Measurements from ENCODE around the gene KIAA0825.

DNA sequence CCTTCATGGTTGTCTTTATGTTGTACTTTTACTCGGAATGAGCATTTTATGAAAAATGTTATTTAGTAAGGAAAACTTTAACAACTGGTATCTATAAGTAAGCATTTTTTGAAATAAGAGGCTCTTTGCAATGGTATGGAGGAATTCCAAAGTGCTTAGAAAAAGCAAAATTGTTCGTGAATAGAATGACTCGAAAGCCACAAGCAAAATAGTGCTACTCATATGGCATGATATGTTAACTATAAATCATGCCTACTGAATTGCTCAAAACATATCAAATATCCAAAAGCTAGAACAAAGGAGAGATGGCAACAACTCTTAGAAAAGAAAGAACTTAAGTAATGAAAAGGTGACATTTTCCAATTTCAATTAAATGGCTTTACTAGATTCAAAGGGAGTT is 216.3 kb downstream of the KIAA0825 start:
- TF ChIP-seq, protein P1, sequence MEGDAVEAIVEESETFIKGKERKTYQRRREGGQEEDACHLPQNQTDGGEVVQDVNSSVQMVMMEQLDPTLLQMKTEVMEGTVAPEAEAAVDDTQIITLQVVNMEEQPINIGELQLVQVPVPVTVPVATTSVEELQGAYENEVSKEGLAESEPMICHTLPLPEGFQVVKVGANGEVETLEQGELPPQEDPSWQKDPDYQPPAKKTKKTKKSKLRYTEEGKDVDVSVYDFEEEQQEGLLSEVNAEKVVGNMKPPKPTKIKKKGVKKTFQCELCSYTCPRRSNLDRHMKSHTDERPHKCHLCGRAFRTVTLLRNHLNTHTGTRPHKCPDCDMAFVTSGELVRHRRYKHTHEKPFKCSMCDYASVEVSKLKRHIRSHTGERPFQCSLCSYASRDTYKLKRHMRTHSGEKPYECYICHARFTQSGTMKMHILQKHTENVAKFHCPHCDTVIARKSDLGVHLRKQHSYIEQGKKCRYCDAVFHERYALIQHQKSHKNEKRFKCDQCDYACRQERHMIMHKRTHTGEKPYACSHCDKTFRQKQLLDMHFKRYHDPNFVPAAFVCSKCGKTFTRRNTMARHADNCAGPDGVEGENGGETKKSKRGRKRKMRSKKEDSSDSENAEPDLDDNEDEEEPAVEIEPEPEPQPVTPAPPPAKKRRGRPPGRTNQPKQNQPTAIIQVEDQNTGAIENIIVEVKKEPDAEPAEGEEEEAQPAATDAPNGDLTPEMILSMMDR (conservative IDR thresholded peaks at IDR 0.05; ENCODE audit: low read length): no peak
- no peak for TF ChIP-seq EZH2phosphoT487 (IDR thresholded peaks at IDR 0.05; ENCODE audit: borderline replicate concordance, low read depth, low read length)
